DND-41 (cell line): ENCODE data around the gene RHPN2.

Experiments used
- ATAC-seq: fragments of 200-7000 bp; cut with Tn5 transposase; 3 replicates; pipeline ENCODE4 v1.9.1; 2021; ENCODE audit warnings: low read depth; ENCODE audit not compliant: insufficient read depth
- DNase-seq: peaks from one replicate; pipeline ENCODE4 v3.0.0-alpha.2; 2020
- H2AFZ ChIP-seq: 2 replicates; pipeline ENCODE4 v1.6.0; 2012; ENCODE audit warnings: low read depth, low read length
- H3K27ac ChIP-seq: 2 replicates; pipeline ENCODE4 v1.5.1; 2012; ENCODE audit warnings: low read length, inconsistent platforms
- H3K27me3 ChIP-seq: fragments of 200-600 bp; sonication (generic); 2 replicates; pipeline ENCODE4 v1.6.0; 2012; ENCODE audit warnings: low read length, mild to moderate bottlenecking, inconsistent platforms; ENCODE audit not compliant: insufficient read depth, poor library complexity
- H3K36me3 ChIP-seq: 2 replicates; pipeline ENCODE4 v1.5.1; 2012; ENCODE audit warnings: low read length, inconsistent platforms; ENCODE audit not compliant: insufficient read depth
- H3K4me1 ChIP-seq: 2 replicates; pipeline ENCODE4 v1.5.1; 2012; ENCODE audit warnings: mild to moderate bottlenecking, low read length; ENCODE audit not compliant: insufficient read depth
- H3K4me2 ChIP-seq: 2 replicates; pipeline ENCODE4 v1.6.0; 2012; ENCODE audit warnings: mild to moderate bottlenecking, moderate library complexity, low read length, inconsistent platforms; ENCODE audit not compliant: insufficient read depth
- H3K4me3 ChIP-seq, 2 experiments: fragments of 200-600 bp in 1 of 2; shearing (Covaris generic) in 1 of 2; 2 replicates each; pipeline ENCODE4 v1.5.1; 2012 to 2016; ENCODE audit warnings: inconsistent platforms in 2 of 2, low read length in 2 of 2, mild to moderate bottlenecking in 2 of 2, low read depth in 1 of 2, moderate library complexity in 1 of 2
- H3K79me2 ChIP-seq: 2 replicates; pipeline ENCODE4 v1.6.0; 2012; ENCODE audit warnings: low read length, inconsistent platforms; ENCODE audit not compliant: insufficient read depth
- H3K9ac ChIP-seq: 2 replicates; pipeline ENCODE4 v1.6.0; 2012; ENCODE audit warnings: low read depth, mild to moderate bottlenecking, inconsistent platforms, low read length, moderate library complexity
- H3K9me3 ChIP-seq: 2 replicates; pipeline ENCODE4 v1.5.1; 2012; ENCODE audit warnings: low read length, moderate library complexity, mild to moderate bottlenecking, inconsistent platforms; ENCODE audit not compliant: insufficient read depth, severe bottlenecking
- H4K20me1 ChIP-seq: 2 replicates; pipeline ENCODE4 v1.6.0; 2012; ENCODE audit warnings: low read length; ENCODE audit not compliant: insufficient read depth
- CTCF ChIP-seq: IDR thresholded peaks from 2 replicates; pipeline ENCODE4 v1.5.1; 2012; ENCODE audit warnings: borderline replicate concordance, low read length, moderate library complexity, mild to moderate bottlenecking; ENCODE audit not compliant: poor library complexity, severe bottlenecking; ENCODE audit errors: extremely low read depth
- EZH2 ChIP-seq: IDR thresholded peaks from 3 replicates; pipeline ENCODE4 v1.6.1; 2012; ENCODE audit warnings: borderline replicate concordance, low read depth, mild to moderate bottlenecking, moderate library complexity, low read length, inconsistent platforms; ENCODE audit not compliant: severe bottlenecking

The RHPN2 gene

GRCh38 chr19:32977280-32977679 is 87.4 kb downstream of the RHPN2 start:
- peaks cover 26% of the 10 kb centered on the region for H3K36me3 ChIP-seq
- no peak overlapping the region for H3K27ac ChIP-seq
- no peak overlapping the region for H3K9ac ChIP-seq
- no peak for TF ChIP-seq EZH2
- TF ChIP-seq CTCF = no peak
- DNase-seq = no peak
- H3K4me2 ChIP-seq = no peak overlapping the region
- no peaks in the 10 kb centered on the region for H3K27me3 ChIP-seq
- peaks cover 6% of the 10 kb centered on the region for H3K79me2 ChIP-seq
- H4K20me1 ChIP-seq = no peaks in the 10 kb centered on the region
- no peaks in the 10 kb centered on the region for H3K9me3 ChIP-seq
- ATAC-seq = no peak
- H3K4me3 ChIP-seq = no peak overlapping the region
- H2AFZ ChIP-seq = no peak overlapping the region
- H3K4me1 ChIP-seq = peaks cover 13% of the 10 kb centered on the region

GRCh38 chr19:32976223-32976805 is 88.4 kb downstream of the RHPN2 start:
- no peak overlapping the region for H3K27ac ChIP-seq
- H3K4me3 ChIP-seq = no peak overlapping the region
- ATAC-seq (no peak), DNase-seq (peak; percentile 72)
- no peak overlapping the region for H3K4me2 ChIP-seq
- no peak overlapping the region for H2AFZ ChIP-seq
- H3K79me2 ChIP-seq = peaks cover 13% of the 10 kb centered on the region
- H3K9ac ChIP-seq = no peak overlapping the region
- H3K27me3 ChIP-seq = no peaks in the 10 kb centered on the region
- no peaks in the 10 kb centered on the region for H4K20me1 ChIP-seq
- peak; percentile 76 for TF ChIP-seq CTCF
- TF ChIP-seq EZH2 = no peak
- H3K4me1 ChIP-seq = peaks cover 15% of the 10 kb centered on the region
- no peaks in the 10 kb centered on the region for H3K9me3 ChIP-seq
- peaks cover 26% of the 10 kb centered on the region for H3K36me3 ChIP-seq

- H3K9me3 ChIP-seq = no peaks in the 10 kb centered on the region
- peaks cover 37% of the 10 kb centered on the region for H3K79me2 ChIP-seq
- H3K4me1 ChIP-seq = peaks cover 33% of the 10 kb centered on the region
- peak within 1 kb of the TSS; percentile 87 for H3K27ac ChIP-seq
- peaks cover 16% of the 10 kb centered on the region; the same call in 1 of the 2 replicates for H4K20me1 ChIP-seq
- H3K36me3 ChIP-seq = peaks cover 34% of the 10 kb centered on the region
- ATAC-seq (peak; percentile 99), DNase-seq (peak; percentile 99)
- peak within 1 kb of the TSS; percentile 90 for H2AFZ ChIP-seq
- H3K9ac ChIP-seq = peak within 1 kb of the TSS; percentile 74
- H3K27me3 ChIP-seq = no peaks in the 10 kb centered on the region
- H3K4me3 ChIP-seq = peak within 1 kb of the TSS; percentile 66 to 88
- no peak for TF ChIP-seq CTCF
- TF ChIP-seq EZH2 = no peak
- peak within 1 kb of the TSS; percentile 99 for H3K4me2 ChIP-seq
Measured at GRCh38 chr19:32971715-32972540, 92.8 kb downstream of the RHPN2 start, which contains the start of the genes CEP89 and FAAP24. CEP89 (minus strand) TSS chr19:32971958; CDS start chr19:32971874, 84 bp downstream. FAAP24 (plus strand) TSS chr19:32972242; CDS start chr19:32973197, 955 bp downstream.
